HG03469 (cell line): Measurements from ENCODE around the gene SLC45A2.
A peak's percentile ranks its signal among the peaks of the same experiment; 100 is the strongest.
"Not testable (repeated sequence)": the region's sequence is repeated elsewhere in the genome, so short reads cannot be mapped to it uniquely, and the experiment has no call there.

Experiments
- ATAC-seq: cut with Tn5 transposase; IDR thresholded peaks from one replicate; pipeline ENCODE4 v1.9.1; 2021; ENCODE audit warnings: mild to moderate bottlenecking, moderate library complexity, moderate number of reproducible peaks; ENCODE audit not compliant: unreplicated experiment

SLC45A2 gene

DNA sequence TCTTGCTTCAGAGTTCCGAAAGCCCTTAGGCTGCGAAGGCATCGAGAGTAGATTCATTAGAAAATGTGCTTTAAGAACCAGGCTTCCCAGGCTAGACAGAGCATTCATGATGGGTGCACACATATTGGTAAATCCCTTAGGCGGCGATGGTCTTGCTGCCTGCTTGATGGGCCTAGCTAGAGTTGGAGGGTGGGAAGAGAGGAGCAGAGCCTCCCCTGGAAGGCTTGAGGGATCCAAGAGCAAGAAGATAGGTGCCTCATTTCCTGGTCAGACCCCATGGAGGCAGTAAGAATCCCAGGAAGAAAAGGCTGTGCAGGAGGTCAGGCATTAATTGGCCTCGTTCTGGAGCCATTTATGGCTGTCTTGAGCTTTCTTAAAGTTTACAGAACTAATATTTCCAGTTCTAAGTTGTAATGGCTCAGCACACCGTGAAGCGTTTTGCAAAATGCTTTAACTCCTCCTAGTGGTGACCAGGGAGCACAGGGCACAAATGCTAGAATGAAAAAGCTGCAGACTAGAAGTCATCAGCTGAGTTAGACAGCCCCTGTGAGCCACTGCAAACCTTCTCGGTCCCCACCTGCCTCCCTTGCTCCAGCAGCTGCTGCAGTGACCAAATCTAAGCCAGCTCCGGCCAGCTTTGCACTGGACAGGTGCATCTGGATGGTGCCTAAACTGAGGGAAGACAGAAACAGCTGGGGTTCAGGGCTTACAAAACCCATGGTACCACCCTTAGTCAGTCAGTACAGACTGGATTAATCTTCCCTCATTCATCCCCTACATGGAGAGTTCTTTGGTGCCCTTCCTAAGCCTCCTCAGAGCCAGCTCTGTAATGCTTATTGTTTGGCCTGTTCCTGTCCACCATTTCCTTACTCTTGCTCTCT is 14.7 kb downstream of the SLC45A2 start:
- ATAC-seq = peak; percentile 64

DNA sequence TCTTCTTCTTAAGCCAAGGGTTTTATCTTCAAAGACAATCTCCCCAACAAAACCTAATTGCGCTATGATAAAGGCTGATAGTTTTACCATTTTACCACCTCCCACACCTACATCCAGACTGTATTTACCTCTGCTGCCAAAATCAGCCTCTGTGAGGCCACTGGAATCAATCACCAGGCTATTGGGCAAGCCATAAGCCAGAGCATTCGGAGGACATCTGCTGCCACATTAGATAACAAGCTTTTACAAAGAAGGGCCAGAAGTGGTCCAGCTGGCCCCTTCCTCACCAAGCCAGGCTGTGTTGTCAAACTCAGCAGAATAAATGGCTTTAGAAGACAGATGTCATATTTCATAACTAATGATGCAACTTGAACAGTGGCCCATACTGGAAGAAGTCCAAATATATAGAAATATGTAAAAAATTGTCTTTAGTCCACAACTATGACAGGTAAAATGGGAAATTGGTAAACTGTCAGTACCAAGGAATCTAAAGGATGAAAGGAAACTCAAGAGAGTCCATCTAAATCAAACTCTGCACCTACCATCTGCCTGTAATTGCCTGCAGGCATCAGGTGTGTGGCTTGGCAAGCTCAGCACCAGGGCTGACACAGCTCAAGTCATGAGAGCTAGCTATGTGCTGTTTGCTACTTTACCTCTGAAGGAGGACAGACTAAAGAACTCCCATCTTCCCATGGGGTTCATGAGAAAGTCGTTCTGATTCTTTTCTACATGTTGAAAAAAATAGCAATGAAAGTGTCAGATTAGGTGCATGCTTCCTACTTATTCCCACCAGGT is 16.1 kb downstream of the SLC45A2 start:
- ATAC-seq = no peak

DNA sequence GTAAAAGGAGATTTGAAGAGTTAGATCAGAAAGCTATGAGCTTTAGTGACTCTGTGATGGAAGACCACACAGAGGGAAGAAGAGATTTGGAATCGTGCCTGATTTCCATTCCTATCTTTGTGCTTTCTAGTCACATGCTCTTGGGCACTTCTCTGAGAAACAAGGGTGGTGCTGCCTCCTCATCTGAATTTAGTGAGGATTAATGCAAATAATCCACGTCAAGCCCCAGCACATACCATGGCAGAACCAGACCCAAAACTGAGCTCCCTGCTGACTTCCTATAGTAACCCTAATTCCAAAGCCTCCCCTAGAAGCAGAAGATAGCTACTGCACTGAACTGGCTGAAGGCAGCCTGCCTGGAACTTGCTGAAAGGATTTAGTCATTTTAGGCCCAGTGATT is 17.7 kb downstream of the SLC45A2 start:
- no peak for ATAC-seq

- no peak for ATAC-seq
These were observed 20.3 kb downstream of the SLC45A2 start for GRCh38 chr5:33964132-33964700.

DNA sequence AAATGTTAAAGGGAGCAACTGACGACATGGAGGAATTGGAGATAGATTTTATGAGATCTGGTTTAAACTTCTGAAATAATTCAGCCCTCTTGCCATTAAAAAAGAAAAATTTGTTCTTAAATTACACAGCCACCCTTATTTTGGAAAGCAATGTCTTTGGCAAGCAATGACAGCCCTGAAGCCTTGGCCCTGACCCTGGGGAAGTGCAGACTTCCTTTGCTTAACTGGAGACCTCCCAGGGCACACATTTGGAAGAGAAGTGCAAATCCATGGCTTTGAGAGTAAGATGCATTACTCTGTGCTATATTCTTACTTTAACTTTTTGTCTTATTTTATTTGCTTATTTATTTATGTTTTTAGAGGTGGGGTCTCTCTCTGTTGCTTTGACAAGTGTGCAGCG is 26.3 kb downstream of the SLC45A2 start:
- ATAC-seq = no peak

- ATAC-seq = no peak
These were observed 26.8 kb downstream of the SLC45A2 start for GRCh38 chr5:33957577-33958150.

- ATAC-seq = not testable (repeated sequence)
These were observed 32.3 kb downstream of the SLC45A2 start for GRCh38 chr5:33952175-33952574.

DNA sequence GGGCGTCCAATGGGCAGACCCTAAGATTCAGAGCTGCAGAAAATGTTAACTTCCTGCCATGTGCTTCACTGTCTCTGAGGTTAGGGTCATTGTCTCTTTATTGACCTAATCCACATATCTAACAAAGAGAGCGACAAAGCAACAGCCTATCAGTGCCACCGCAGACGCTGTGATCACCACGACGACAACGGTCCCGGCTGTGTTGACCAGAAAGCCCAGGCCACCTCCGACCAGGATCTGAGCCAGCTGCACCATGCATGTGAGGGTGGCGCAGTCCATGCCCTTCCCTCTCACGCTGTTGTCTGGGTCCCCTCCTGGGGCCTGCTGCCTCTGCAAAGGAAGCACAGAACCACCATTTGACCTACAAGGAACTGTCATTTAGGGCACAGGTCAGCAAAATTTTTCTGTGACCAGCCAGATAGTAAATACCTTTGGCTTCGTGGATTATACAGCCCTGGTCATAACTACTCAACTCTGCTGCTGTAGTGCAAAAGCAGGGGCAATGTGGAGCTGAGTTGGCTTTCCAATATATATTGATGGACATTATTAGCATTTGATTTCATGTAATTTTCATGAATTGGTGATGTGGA is 39.9 kb downstream of the SLC45A2 start:
- ATAC-seq = no peak

- ATAC-seq = no peak
These were observed 43.4 kb downstream of the SLC45A2 start for GRCh38 chr5:33941090-33941489.

DNA sequence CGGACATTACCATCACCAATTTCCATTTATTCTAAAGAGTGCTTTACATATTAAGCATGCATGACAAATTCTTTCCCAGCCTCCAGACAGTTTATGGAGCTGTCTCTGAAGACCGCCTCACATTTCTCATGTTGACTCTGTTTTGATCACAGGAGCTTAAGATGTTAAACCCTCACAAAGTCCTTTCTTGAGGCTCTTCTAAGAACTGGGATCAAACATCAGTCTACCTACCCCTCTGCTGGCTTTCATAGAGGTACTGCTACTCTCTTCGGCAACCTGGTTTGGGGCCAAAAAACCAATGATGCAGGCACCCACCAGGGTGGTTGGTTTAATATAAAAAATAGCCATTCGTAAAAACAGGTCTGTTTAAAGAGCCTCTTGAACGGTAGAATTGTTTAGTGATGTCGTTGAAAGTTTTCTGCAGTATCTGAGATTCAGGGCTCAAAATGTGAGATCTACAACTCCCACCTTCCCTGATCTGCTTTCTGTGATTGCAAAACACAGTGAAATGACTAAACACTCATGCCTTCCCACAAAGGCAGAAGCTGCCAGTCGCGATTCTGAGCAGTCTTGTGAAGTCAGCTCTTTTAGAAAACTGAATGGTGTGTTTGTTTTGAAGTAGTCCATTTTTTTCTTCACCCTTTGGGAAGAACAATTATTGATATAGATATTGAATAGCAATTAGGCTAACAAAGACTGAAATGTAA is 44.8 kb downstream of the SLC45A2 start:
- ATAC-seq = no peak

DNA sequence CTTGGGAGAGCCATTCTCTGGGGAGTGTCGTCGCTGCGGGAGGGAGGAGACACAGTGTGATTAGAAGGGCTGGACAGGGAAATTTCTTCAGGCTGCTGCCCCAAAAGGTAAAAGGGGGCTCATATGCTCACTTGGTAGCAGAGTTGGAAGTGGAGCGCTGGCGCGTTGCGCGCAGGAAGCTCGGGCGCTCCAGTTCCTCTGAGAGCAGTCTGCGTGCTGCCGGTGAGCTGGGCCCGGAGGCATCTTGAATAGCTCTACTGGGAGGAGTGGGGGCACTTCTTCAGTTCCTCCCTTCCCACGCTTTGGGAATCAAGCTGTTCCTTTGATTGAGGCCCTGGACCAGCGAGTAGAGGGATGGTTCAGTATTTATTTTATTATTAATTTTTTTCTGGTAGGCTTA is 45.6 kb downstream of the SLC45A2 start:
- no peak for ATAC-seq

DNA sequence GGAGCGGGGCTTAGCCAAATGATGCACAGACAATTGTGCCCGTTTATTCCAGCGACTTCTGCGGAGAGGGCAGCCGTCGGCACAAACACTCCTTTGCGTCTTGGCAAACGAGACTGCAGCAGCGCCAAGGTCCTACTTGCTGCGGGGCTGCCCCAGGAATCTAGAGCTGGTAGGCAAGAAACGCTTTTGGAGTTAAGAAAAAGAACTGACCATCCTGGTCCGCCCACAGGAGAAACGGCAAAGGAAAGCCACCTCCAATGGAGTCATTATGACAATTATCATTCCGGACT is 46.0 kb downstream of the SLC45A2 start:
- ATAC-seq = no peak

DNA sequence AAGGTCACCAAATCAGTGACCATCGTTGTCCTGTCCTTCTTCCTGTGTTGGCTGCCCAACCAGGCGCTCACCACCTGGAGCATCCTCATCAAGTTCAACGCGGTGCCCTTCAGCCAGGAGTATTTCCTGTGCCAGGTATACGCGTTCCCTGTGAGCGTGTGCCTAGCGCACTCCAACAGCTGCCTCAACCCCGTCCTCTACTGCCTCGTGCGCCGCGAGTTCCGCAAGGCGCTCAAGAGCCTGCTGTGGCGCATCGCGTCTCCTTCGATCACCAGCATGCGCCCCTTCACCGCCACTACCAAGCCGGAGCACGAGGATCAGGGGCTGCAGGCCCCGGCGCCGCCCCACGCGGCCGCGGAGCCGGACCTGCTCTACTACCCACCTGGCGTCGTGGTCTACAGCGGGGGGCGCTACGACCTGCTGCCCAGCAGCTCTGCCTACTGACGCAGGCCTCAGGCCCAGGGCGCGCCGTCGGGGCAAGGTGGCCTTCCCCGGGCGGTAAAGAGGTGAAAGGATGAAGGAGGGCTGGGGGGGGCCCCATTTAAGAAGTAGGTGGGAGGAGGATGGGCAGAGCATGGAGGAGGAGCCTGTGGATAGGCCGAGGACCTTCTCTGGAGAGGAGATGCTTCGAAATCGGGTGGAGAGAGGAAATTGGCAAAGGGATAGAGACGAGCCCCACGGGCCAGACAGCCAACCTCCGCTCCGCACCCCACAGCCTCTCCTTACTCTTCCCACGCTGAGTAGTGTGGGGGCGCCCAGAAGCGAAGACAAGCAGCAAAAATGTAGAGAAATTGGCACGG is 46.6 kb downstream of the SLC45A2 start:
- ATAC-seq = no peak

DNA sequence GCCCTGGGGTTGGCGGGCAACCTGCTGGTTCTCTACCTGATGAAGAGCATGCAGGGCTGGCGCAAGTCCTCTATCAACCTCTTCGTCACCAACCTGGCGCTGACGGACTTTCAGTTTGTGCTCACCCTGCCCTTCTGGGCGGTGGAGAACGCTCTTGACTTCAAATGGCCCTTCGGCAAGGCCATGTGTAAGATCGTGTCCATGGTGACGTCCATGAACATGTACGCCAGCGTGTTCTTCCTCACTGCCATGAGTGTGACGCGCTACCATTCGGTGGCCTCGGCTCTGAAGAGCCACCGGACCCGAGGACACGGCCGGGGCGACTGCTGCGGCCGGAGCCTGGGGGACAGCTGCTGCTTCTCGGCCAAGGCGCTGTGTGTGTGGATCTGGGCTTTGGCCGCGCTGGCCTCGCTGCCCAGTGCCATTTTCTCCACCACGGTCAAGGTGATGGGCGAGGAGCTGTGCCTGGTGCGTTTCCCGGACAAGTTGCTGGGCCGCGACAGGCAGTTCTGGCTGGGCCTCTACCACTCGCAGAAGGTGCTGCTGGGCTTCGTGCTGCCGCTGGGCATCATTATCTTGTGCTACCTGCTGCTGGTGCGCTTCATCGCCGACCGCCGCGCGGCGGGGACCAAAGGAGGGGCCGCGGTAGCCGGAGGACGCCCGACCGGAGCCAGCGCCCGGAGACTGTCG is 47.3 kb downstream of the SLC45A2 start:
- ATAC-seq = no peak

GRCh38 chr5:33936381-33937016 is 48.0 kb downstream of the SLC45A2 start, which contains the start of gene RXFP3:
RXFP3 (plus strand) TSS chr5:33936386; CDS start chr5:33936741, 355 bp downstream.
- no peak for ATAC-seq

DNA sequence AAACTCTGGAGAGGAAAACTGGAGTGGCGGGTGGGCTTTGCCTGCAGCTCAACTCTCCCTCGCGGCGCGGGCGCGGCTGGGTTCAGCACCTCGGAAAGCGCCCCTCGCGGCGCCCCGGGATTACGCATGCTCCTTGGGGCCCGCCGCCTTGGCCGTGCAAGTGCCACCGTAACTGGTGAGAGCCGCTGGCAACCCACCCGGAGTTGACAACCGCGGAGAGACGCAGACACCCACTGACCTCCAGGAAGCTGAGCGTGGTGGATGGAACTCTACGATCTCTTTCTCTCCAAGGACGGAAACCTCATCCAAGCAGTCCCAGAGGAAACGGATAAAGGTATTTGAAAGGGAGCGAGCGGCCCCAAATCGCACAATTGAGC is 48.5 kb downstream of the SLC45A2 start:
- no peak for ATAC-seq

GRCh38 chr5:33934176-33934575 is 50.3 kb downstream of the SLC45A2 start:
- ATAC-seq = peak; percentile 15

DNA sequence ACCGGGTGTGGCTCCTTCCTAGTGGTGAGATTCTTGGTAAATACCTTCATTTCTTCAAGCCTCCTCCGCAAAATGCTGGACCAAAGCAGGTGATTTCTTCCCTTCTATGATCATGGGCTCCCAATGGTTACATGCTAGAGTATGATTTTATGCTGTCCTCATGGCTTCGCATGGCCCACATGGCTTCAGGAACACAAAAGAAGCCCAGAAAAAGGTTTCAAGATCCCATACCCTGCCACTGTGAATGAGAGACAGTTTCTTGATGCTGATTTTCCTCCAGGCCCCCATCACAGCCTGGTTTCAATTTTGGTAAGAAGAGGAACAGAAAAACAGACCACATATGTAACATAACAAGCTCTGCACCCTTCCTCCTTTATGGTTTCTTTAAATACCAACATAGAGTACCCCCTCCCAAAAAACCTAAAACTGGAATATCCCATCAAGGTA is 50.7 kb downstream of the SLC45A2 start:
- ATAC-seq = peak; percentile 74

DNA sequence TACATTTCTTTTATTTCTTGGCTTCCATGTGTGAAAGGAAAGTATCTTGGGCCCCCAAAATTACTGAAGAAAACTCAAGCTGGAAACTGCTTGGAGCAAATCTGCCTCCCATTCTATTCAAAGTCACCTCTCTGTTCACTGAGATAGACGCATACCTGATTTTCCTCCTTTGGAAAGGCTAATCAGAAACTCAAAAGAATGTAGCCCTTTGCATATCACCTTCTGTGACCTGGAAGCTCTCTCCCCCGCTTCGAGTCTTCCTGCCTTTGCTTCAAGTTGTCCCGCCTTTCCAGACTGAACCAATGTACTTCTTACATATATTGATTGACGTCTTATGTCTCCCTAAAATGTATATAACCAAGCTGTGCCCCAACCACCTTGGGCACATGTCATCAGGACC is 53.4 kb downstream of the SLC45A2 start:
- no peak for ATAC-seq
